K562 (cell line): ENCODE data around the gene GATB. TPM values are rescaled to one million over a fixed set of nuclear protein-coding genes. Genes with fewer than 3 reads are reported as not detected.

Source experiments
- ARID1B ChIP-seq: fragments of 450-650 bp; IDR thresholded peaks from 2 replicates; pipeline ENCODE4 v1.6.1; 2016; ENCODE audit warnings: antibody characterized with exemption, mild to moderate bottlenecking, inconsistent platforms
- ATF1 ChIP-seq, 2 experiments: fragments of 450-650 bp in 1 of 2; IDR thresholded peaks; 2 replicates each; pipeline ENCODE4 v1.6.1; 2016; ENCODE audit warnings: missing compliant biosample characterization in 1 of 2, missing genetic modification characterization in 1 of 2
- CEBPB ChIP-seq: fragments of 450-650 bp; IDR thresholded peaks from 2 replicates; pipeline ENCODE4 v1.6.1; 2016; ENCODE audit warnings: missing genetic modification characterization, missing compliant biosample characterization
- ETV1 ChIP-seq: fragments of 450-650 bp; conservative IDR thresholded peaks from 2 replicates; pipeline ENCODE4 v1.6.1; 2016; ENCODE audit warnings: missing genetic modification characterization, control low read depth, low read depth, missing compliant biosample characterization
- FOXJ2 ChIP-seq: fragments of 200-800 bp; sonication (Bioruptor generic); IDR thresholded peaks from 2 replicates; pipeline ENCODE4 v1.6.1; 2016; ENCODE audit warnings: missing genetic modification characterization, missing compliant biosample characterization
- HNRNPUL1 ChIP-seq: fragments of 200-400 bp; formaldehyde crosslinking; IDR thresholded peaks from 2 replicates; pipeline ENCODE4 v1.6.1; 2017; ENCODE audit warnings: low read length
- MCM3 ChIP-seq: fragments of 450-650 bp; IDR thresholded peaks from 2 replicates; pipeline ENCODE4 v1.6.1; 2016
- NR2C2 ChIP-seq, 2 experiments: fragments of 200-800 bp in 1 of 2; sonication (Bioruptor generic) in 1 of 2; sonication (generic) in 1 of 2; formaldehyde crosslinking in 1 of 2; IDR thresholded peaks; 2 replicates each; pipeline versions ENCODE4 v1.6.1 to v1.8.0; 2016 to 2022; ENCODE audit warnings: mild to moderate bottlenecking in 1 of 2, missing compliant biosample characterization in 1 of 2, missing genetic modification characterization in 1 of 2, missing genetic modification reagents in 1 of 2
- POLR2AphosphoS5 ChIP-seq: IDR thresholded peaks from 2 replicates; pipeline ENCODE4 v1.6.1; 2011; ENCODE audit warnings: mild to moderate bottlenecking, low read depth, low read length, moderate library complexity; ENCODE audit not compliant: control insufficient read depth, insufficient read depth
- POLR2H ChIP-seq: IDR thresholded peaks from 2 replicates; pipeline ENCODE4 v1.6.1; 2016; ENCODE audit warnings: missing genetic modification characterization, low read depth, mild to moderate bottlenecking, control low read depth, missing compliant biosample characterization, moderate library complexity
- PYGO2 ChIP-seq: fragments of 450-650 bp; IDR thresholded peaks from 2 replicates; pipeline ENCODE4 v1.6.1; 2016; ENCODE audit warnings: mild to moderate bottlenecking, missing genetic modification characterization, moderate library complexity, missing compliant biosample characterization
- SMARCE1 ChIP-seq: fragments of 450-650 bp; IDR thresholded peaks from 2 replicates; pipeline ENCODE4 v1.7.1; 2016; ENCODE audit warnings: mild to moderate bottlenecking
- TAF9B ChIP-seq: fragments of 450-650 bp; IDR thresholded peaks from 2 replicates; pipeline ENCODE4 v1.6.1; 2018; ENCODE audit warnings: mild to moderate bottlenecking; ENCODE audit not compliant: partially characterized antibody
- ZNF140 ChIP-seq: fragments of 250-450 bp; sonication (Bioruptor Pico); IDR thresholded peaks from 2 replicates; pipeline ENCODE4 v1.8.0; 2021; ENCODE audit warnings: moderate library complexity, mild to moderate bottlenecking, inconsistent platforms
- ZNF263 ChIP-seq: sonication (generic); formaldehyde crosslinking; IDR thresholded peaks from 2 replicates; pipeline ENCODE4 v1.8.0; 2022; ENCODE audit warnings: mild to moderate bottlenecking, missing genetic modification reagents, borderline replicate concordance
- polyA plus RNA-seq, 8 experiments: library from polyadenylated mRNA; depleted of rRNA in 4 of 8; stranded (reverse) in 5 of 8; unstranded in 3 of 8; fragments of >200 nt; fragmentation: Nextera tagmentation in 2 of 8; fragmentation: Illumina TruSeq in 1 of 8; extraction: Ambion mirVana in 2 of 8; extraction: Trizol in 1 of 8; gene quantifications; 2 replicates each; pipeline versions ENCODE4 v1.2.1 to v1.2.3, GENCODE V29; 2011 to 2014; ENCODE audit warnings: inconsistent platforms in 1 of 8, missing spikeins in 1 of 8
- total RNA-seq, 7 experiments: library from RNA; depleted of rRNA in 6 of 7; stranded (reverse); fragments of >200 nt in 6 of 7; fragmentation: Illumina TruSeq in 2 of 7; extraction: Trizol in 2 of 7; gene quantifications; 2 replicates each; pipeline versions ENCODE4 v1.2.1 to v1.2.3, GENCODE V29; 2011 to 2021; ENCODE audit warnings: low replicate concordance in 1 of 7
- TF ChIP-seq, protein P1 (sequence below): fragments of 250-450 bp; sonication (Bioruptor Pico); IDR thresholded peaks from 2 replicates; pipeline ENCODE4 v1.4.0; 2020; ENCODE audit warnings: mild to moderate bottlenecking
- TF ChIP-seq, protein P2 (sequence below), 2 experiments: fragments of 450-650 bp; IDR thresholded peaks; 2 replicates each; pipeline ENCODE4 v1.6.1; 2018; ENCODE audit warnings: mild to moderate bottlenecking in 2 of 2, low read depth in 1 of 2; ENCODE audit not compliant: partially characterized antibody in 2 of 2
- TF ChIP-seq, protein P3 (sequence below): sonication (generic); formaldehyde crosslinking; IDR thresholded peaks from 2 replicates; pipeline ENCODE4 v1.8.0; 2022; ENCODE audit warnings: missing genetic modification reagents, mild to moderate bottlenecking, moderate library complexity, borderline replicate concordance
- TF ChIP-seq, protein P4 (sequence below): fragments of 150-350 bp; IDR thresholded peaks from 2 replicates; pipeline ENCODE4 v1.6.1; 2014; ENCODE audit warnings: low read depth, mild to moderate bottlenecking, low read length, borderline replicate concordance

Gene GATB
- total and polyA plus RNA-seq, 9 of the 15 experiments (the other 6 are each of a cell fraction or from before 2014, with no cell fraction given), result 15.3 to 31.8 (median 26.2) TPM

- TF ChIP-seq TAF9B (peak; percentile 24), ARID1B (peak; percentile 81), ATF1 (CRISPR knock-in tag; IDR thresholded peaks at IDR 0.05) (no peak), ATF1 (tag; IDR thresholded peaks at IDR 0.05) (peak; percentile 30; the same call in 1 of the 2 replicates), SMARCE1 (peak; percentile 86), ZNF263 (no peak), POLR2AphosphoS5 (no peak), ETV1 (peak; percentile 92), POLR2H (tag) (no peak), HNRNPUL1 (no peak), PYGO2 (no peak), ZNF140 (CRISPR knock-in tag) (no peak), FOXJ2 (tag) (no peak), CEBPB (tag) (no peak), NR2C2 (CRISPR knock-in tag; IDR thresholded peaks at IDR 0.05) (no peak), NR2C2 (tag; IDR thresholded peaks at IDR 0.05) (peak; percentile 64), MCM3 (no peak)
- TF ChIP-seq, protein P1, sequence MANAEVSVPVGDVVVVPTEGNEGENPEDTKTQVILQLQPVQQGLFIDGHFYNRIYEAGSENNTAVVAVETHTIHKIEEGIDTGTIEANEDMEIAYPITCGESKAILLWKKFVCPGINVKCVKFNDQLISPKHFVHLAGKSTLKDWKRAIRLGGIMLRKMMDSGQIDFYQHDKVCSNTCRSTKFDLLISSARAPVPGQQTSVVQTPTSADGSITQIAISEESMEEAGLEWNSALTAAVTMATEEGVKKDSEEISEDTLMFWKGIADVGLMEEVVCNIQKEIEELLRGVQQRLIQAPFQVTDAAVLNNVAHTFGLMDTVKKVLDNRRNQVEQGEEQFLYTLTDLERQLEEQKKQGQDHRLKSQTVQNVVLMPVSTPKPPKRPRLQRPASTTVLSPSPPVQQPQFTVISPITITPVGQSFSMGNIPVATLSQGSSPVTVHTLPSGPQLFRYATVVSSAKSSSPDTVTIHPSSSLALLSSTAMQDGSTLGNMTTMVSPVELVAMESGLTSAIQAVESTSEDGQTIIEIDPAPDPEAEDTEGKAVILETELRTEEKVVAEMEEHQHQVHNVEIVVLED (CRISPR knock-in tag), result no peak
- TF ChIP-seq, protein P2, sequence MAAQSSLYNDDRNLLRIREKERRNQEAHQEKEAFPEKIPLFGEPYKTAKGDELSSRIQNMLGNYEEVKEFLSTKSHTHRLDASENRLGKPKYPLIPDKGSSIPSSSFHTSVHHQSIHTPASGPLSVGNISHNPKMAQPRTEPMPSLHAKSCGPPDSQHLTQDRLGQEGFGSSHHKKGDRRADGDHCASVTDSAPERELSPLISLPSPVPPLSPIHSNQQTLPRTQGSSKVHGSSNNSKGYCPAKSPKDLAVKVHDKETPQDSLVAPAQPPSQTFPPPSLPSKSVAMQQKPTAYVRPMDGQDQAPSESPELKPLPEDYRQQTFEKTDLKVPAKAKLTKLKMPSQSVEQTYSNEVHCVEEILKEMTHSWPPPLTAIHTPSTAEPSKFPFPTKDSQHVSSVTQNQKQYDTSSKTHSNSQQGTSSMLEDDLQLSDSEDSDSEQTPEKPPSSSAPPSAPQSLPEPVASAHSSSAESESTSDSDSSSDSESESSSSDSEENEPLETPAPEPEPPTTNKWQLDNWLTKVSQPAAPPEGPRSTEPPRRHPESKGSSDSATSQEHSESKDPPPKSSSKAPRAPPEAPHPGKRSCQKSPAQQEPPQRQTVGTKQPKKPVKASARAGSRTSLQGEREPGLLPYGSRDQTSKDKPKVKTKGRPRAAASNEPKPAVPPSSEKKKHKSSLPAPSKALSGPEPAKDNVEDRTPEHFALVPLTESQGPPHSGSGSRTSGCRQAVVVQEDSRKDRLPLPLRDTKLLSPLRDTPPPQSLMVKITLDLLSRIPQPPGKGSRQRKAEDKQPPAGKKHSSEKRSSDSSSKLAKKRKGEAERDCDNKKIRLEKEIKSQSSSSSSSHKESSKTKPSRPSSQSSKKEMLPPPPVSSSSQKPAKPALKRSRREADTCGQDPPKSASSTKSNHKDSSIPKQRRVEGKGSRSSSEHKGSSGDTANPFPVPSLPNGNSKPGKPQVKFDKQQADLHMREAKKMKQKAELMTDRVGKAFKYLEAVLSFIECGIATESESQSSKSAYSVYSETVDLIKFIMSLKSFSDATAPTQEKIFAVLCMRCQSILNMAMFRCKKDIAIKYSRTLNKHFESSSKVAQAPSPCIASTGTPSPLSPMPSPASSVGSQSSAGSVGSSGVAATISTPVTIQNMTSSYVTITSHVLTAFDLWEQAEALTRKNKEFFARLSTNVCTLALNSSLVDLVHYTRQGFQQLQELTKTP (IDR thresholded peaks at IDR 0.05; ENCODE audit: low read depth in 1 of 2, partially characterized antibody in 2 of 2), result no peak
- TF ChIP-seq, protein P3, sequence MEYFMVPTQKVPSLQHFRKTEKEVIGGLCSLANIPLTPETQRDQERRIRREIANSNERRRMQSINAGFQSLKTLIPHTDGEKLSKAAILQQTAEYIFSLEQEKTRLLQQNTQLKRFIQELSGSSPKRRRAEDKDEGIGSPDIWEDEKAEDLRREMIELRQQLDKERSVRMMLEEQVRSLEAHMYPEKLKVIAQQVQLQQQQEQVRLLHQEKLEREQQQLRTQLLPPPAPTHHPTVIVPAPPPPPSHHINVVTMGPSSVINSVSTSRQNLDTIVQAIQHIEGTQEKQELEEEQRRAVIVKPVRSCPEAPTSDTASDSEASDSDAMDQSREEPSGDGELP, result no peak
- TF ChIP-seq, protein P4, sequence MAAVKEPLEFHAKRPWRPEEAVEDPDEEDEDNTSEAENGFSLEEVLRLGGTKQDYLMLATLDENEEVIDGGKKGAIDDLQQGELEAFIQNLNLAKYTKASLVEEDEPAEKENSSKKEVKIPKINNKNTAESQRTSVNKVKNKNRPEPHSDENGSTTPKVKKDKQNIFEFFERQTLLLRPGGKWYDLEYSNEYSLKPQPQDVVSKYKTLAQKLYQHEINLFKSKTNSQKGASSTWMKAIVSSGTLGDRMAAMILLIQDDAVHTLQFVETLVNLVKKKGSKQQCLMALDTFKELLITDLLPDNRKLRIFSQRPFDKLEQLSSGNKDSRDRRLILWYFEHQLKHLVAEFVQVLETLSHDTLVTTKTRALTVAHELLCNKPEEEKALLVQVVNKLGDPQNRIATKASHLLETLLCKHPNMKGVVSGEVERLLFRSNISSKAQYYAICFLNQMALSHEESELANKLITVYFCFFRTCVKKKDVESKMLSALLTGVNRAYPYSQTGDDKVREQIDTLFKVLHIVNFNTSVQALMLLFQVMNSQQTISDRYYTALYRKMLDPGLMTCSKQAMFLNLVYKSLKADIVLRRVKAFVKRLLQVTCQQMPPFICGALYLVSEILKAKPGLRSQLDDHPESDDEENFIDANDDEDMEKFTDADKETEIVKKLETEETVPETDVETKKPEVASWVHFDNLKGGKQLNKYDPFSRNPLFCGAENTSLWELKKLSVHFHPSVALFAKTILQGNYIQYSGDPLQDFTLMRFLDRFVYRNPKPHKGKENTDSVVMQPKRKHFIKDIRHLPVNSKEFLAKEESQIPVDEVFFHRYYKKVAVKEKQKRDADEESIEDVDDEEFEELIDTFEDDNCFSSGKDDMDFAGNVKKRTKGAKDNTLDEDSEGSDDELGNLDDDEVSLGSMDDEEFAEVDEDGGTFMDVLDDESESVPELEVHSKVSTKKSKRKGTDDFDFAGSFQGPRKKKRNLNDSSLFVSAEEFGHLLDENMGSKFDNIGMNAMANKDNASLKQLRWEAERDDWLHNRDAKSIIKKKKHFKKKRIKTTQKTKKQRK, result no peak
These were observed 16.2 kb downstream of the GATB start (continued) for GRCh38 chr4:151744614-151745013.
